Esophagus squamous epithelium (tissue), 4 donors: ENCODE results near the gene MPI.

Experiments
- CTCF ChIP-seq, 6 experiments: fragments of 450-650 bp in 4 of 6; fragments of 200-600 bp in 2 of 6; sonication (generic) in 2 of 6; IDR thresholded peaks; one replicate each; pipeline ENCODE4 v1.5.1; 2016 to 2019; ENCODE audit warnings: antibody characterized with exemption in 6 of 6, mild to moderate bottlenecking in 4 of 6, moderate library complexity in 4 of 6
- POLR2A ChIP-seq, 4 donors: fragments of 450-650 bp; IDR thresholded peaks; one replicate each; pipeline ENCODE4 v1.6.1; 2017; ENCODE audit warnings: antibody characterized with exemption in 4 of 4, mild to moderate bottlenecking in 4 of 4, moderate library complexity in 3 of 4

- TF ChIP-seq CTCF (IDR thresholded peaks at IDR 0.05) (no peak), POLR2A (IDR thresholded peaks at IDR 0.05) (no peak)
These were observed 14.5 kb downstream of the MPI start for GRCh38 chr15:74904190-74904805.
